Neural progenitor cell (in vitro differentiated cells): ENCODE results near the gene SBF1. TPM values are rescaled to one million over a fixed set of nuclear protein-coding genes. Genes with fewer than 3 reads are reported as not detected.
A peak's percentile ranks its signal among the peaks of the same experiment; 100 is the strongest.

ENCODE experiments used
- DNase-seq: peaks from one replicate; pipeline ENCODE4 v3.0.0-alpha.2; 2016; ENCODE audit warnings: low spot score
- H2AFZ ChIP-seq: fragments of 200-600 bp; sonication (generic); replicated peaks from 2 replicates; pipeline ENCODE4 v1.6.1; 2016; ENCODE audit warnings: antibody characterized with exemption
- H3F3A ChIP-seq: fragments of 200-600 bp; sonication (generic); 2 replicates; pipeline ENCODE4 v1.6.1; 2016; ENCODE audit warnings: antibody characterized with exemption, low read depth
- H3K27ac ChIP-seq: fragments of 200-600 bp; sonication (generic); 2 replicates; pipeline ENCODE4 v1.5.1; 2016; ENCODE audit warnings: mild to moderate bottlenecking
- H3K27me3 ChIP-seq: fragments of 200-600 bp; sonication (generic); 2 replicates; pipeline ENCODE4 v1.6.1; 2016; ENCODE audit warnings: mild to moderate bottlenecking, moderate library complexity
- H3K36me3 ChIP-seq: fragments of 200-600 bp; sonication (generic); 2 replicates; pipeline ENCODE4 v1.5.1; 2016
- H3K4me1 ChIP-seq: fragments of 200-600 bp; sonication (generic); 2 replicates; pipeline ENCODE4 v1.6.1; 2016; ENCODE audit warnings: mixed run types
- H3K4me2 ChIP-seq: fragments of 200-600 bp; sonication (generic); 2 replicates; pipeline ENCODE4 v1.6.1; 2016
- H3K4me3 ChIP-seq: fragments of 200-600 bp; sonication (generic); 2 replicates; pipeline ENCODE4 v1.5.1; 2016
- H3K79me2 ChIP-seq: fragments of 200-600 bp; sonication (generic); 2 replicates; pipeline ENCODE4 v1.6.1; 2016; ENCODE audit warnings: low read depth
- H3K9ac ChIP-seq: fragments of 200-600 bp; sonication (generic); 2 replicates; pipeline ENCODE4 v1.6.1; 2016
- H3K9me3 ChIP-seq: fragments of 200-600 bp; sonication (generic); 2 replicates; pipeline ENCODE4 v1.5.1; 2016; ENCODE audit warnings: low read depth
- H4K20me1 ChIP-seq: fragments of 200-600 bp; sonication (generic); 2 replicates; pipeline ENCODE4 v1.6.1; 2016; ENCODE audit warnings: low read depth
- H3K27ac Mint-ChIP-seq: 3 replicates; pipeline ENCODE4 v1.8.0; 2021; ENCODE audit warnings: mixed read lengths
- H3K27me3 Mint-ChIP-seq: 2 replicates; pipeline ENCODE4 v1.8.0; 2022; ENCODE audit warnings: low read depth, mild to moderate bottlenecking, inconsistent platforms, moderate library complexity, mixed read lengths; ENCODE audit not compliant: insufficient read depth
- H3K36me3 Mint-ChIP-seq: 3 replicates; pipeline ENCODE4 v1.8.0; 2021; ENCODE audit warnings: mixed read lengths
- H3K4me1 Mint-ChIP-seq: 3 replicates; pipeline ENCODE4 v1.8.0; 2021; ENCODE audit warnings: mixed read lengths
- H3K4me3 Mint-ChIP-seq: 3 replicates; pipeline ENCODE4 v1.8.0; 2021; ENCODE audit warnings: mild to moderate bottlenecking, moderate library complexity, mixed read lengths
- H3K9me3 Mint-ChIP-seq: 3 replicates; pipeline ENCODE4 v1.8.0; 2020; ENCODE audit warnings: mixed read lengths
- CTCF ChIP-seq: fragments of 200-600 bp; sonication (generic); IDR thresholded peaks from 2 replicates; pipeline ENCODE4 v1.5.1; 2017; ENCODE audit warnings: antibody characterized with exemption, mild to moderate bottlenecking
- EZH2 ChIP-seq: fragments of 200-600 bp; sonication (generic); IDR thresholded peaks from 2 replicates; pipeline ENCODE4 v1.6.1; 2017; ENCODE audit warnings: antibody characterized with exemption, mild to moderate bottlenecking, moderate library complexity
- EZH2phosphoT487 ChIP-seq: fragments of 200-600 bp; sonication (generic); IDR thresholded peaks from 2 replicates; pipeline ENCODE4 v1.6.1; 2017; ENCODE audit warnings: antibody characterized with exemption
- total RNA-seq: library from RNA; depleted of rRNA; stranded (reverse); fragments of >200 nt; gene quantifications from 2 replicates; pipeline ENCODE4 v1.2.3, GENCODE V29; 2015; ENCODE audit warnings: low replicate concordance

The SBF1 gene
- total RNA-seq, 1 donor from 2014 or later, result 25.8 TPM

GRCh38 chr22:50485221-50486131 is 10.6 kb upstream of the SBF1 start:
- no peaks in the 10 kb centered on the region for H3K79me2 ChIP-seq
- no peaks in the 10 kb centered on the region for H3K36me3 ChIP-seq
- H3K4me3 ChIP-seq, result no peak overlapping the region
- TF ChIP-seq EZH2phosphoT487, result no peak
- TF ChIP-seq EZH2, result no peak
- no peak for TF ChIP-seq CTCF
- Mint-ChIP-seq H3K4me3 (no peak overlapping the region), H3K9me3 (no peaks in the 10 kb centered on the region), H3K27ac (no peak overlapping the region), H3K27me3 (peaks cover 12% of the 10 kb centered on the region), H3K4me1 (no peaks in the 10 kb centered on the region), H3K36me3 (no peaks in the 10 kb centered on the region)
- H3K4me1 ChIP-seq, result no peaks in the 10 kb centered on the region
- DNase-seq, result no peak
- H3K4me2 ChIP-seq, result no peak overlapping the region
- H3K27me3 ChIP-seq, result peaks cover 17% of the 10 kb centered on the region
- no peaks in the 10 kb centered on the region for H3K9me3 ChIP-seq
- no peak overlapping the region for H2AFZ ChIP-seq
- H3K9ac ChIP-seq, result no peak overlapping the region
- no peak overlapping the region for H3K27ac ChIP-seq
- peaks cover 3% of the 10 kb centered on the region for H3F3A ChIP-seq
- no peaks in the 10 kb centered on the region for H4K20me1 ChIP-seq

- Histone ChIP-seq H3K4me3 (no peak overlapping the region), H3K27ac (no peak overlapping the region), H2AFZ (no peak overlapping the region), H3K4me1 (no peaks in the 10 kb centered on the region), H3F3A (peaks cover 3% of the 10 kb centered on the region), H4K20me1 (no peaks in the 10 kb centered on the region), H3K79me2 (no peaks in the 10 kb centered on the region), H3K9ac (no peak overlapping the region), H3K4me2 (no peak overlapping the region), H3K27me3 (peaks cover 30% of the 10 kb centered on the region), H3K9me3 (no peaks in the 10 kb centered on the region), H3K36me3 (no peaks in the 10 kb centered on the region)
- peaks cover 2% of the 10 kb centered on the region for H3K9me3 Mint-ChIP-seq
- DNase-seq, result no peak
- H3K27me3 Mint-ChIP-seq, result peaks cover 24% of the 10 kb centered on the region
- H3K4me3 Mint-ChIP-seq, result no peak overlapping the region
- H3K4me1 Mint-ChIP-seq, result peaks cover 2% of the 10 kb centered on the region
- TF ChIP-seq EZH2phosphoT487, result no peak
- no peak for TF ChIP-seq CTCF
- peak overlapping the region; percentile 88 for H3K27ac Mint-ChIP-seq
- H3K36me3 Mint-ChIP-seq, result no peaks in the 10 kb centered on the region
These were observed 9.4 kb upstream of the SBF1 start for GRCh38 chr22:50483977-50484853.

- Histone ChIP-seq H3K9ac (no peak overlapping the region), H3K27ac (no peak overlapping the region), H3K4me1 (no peaks in the 10 kb centered on the region), H3K9me3 (no peaks in the 10 kb centered on the region), H3K4me2 (no peak overlapping the region), H3F3A (peaks cover 3% of the 10 kb centered on the region), H3K4me3 (no peak overlapping the region), H4K20me1 (no peaks in the 10 kb centered on the region), H3K36me3 (no peaks in the 10 kb centered on the region), H2AFZ (no peak overlapping the region), H3K79me2 (no peaks in the 10 kb centered on the region), H3K27me3 (peaks cover 36% of the 10 kb centered on the region)
- peaks cover 2% of the 10 kb centered on the region for H3K9me3 Mint-ChIP-seq
- DNase-seq, result no peak
- TF ChIP-seq CTCF (no peak), EZH2phosphoT487 (no peak), EZH2 (no peak)
- peaks cover 2% of the 10 kb centered on the region for H3K4me1 Mint-ChIP-seq
- H3K36me3 Mint-ChIP-seq, result no peaks in the 10 kb centered on the region
- H3K27ac Mint-ChIP-seq, result no peak overlapping the region
- H3K27me3 Mint-ChIP-seq, result peaks cover 31% of the 10 kb centered on the region
- no peak overlapping the region for H3K4me3 Mint-ChIP-seq
These were observed 8.7 kb upstream of the SBF1 start for GRCh38 chr22:50483556-50483955.
